H1 (cell line): ENCODE data around the gene DGKI. TPM values are rescaled to one million over a fixed set of nuclear protein-coding genes. Genes with fewer than 3 reads are reported as not detected.

Experiments
- EP300 ChIP-seq, 2 experiments: IDR thresholded peaks; 1 replicate in 1 of 2; 2 replicates in 1 of 2; pipeline ENCODE4 v1.6.1; 2011 to 2012; ENCODE audit warnings: low read depth in 2 of 2, low read length in 2 of 2, mild to moderate bottlenecking in 2 of 2, borderline replicate concordance in 1 of 2, inconsistent platforms in 1 of 2, moderate library complexity in 1 of 2
- GTF2F1 ChIP-seq: IDR thresholded peaks from 2 replicates; pipeline ENCODE4 v1.6.1; 2012; ENCODE audit warnings: low read depth, low read length, improper control_type of control experiment, borderline replicate concordance
- JUN ChIP-seq: IDR thresholded peaks from 2 replicates; pipeline ENCODE4 v1.6.1; 2011; ENCODE audit warnings: low read depth, mild to moderate bottlenecking, improper control_type of control experiment, low read length
- RXRA ChIP-seq: IDR thresholded peaks from 2 replicates; pipeline ENCODE4 v1.6.1; 2011; ENCODE audit warnings: low read depth, mild to moderate bottlenecking, low read length, moderate library complexity; ENCODE audit not compliant: insufficient read depth
- SRF ChIP-seq: IDR thresholded peaks from 2 replicates; pipeline ENCODE4 v1.6.1; 2011; ENCODE audit warnings: mild to moderate bottlenecking, low read depth, low read length, moderate library complexity
- SUZ12 ChIP-seq: fragments of 200-600 bp; sonication (generic); IDR thresholded peaks from 2 replicates; pipeline ENCODE4 v1.6.1; 2012; ENCODE audit warnings: mild to moderate bottlenecking, inconsistent platforms, low read length, moderate library complexity, mixed read lengths
- polyA plus RNA-seq, 7 experiments: library from polyadenylated mRNA; depleted of rRNA in 3 of 7; stranded (reverse) in 5 of 7; unstranded in 2 of 7; fragments of >200 nt in 5 of 7; fragments of 200-250 nt in 2 of 7; gene quantifications; 1 replicate in 5 of 7; 2 replicates in 1 of 7; 4 replicates in 1 of 7; pipeline versions ENCODE4 v1.2.1 to v1.2.3, GENCODE V29; 2011 to 2013; ENCODE audit warnings: missing spikeins in 2 of 7, mixed read lengths in 2 of 7
- total RNA-seq: library from RNA; stranded (reverse); fragmentation: NEBNext Ultra II Directional; extraction: Animal tissue kit (Norgen Biotek cat#: 25700); gene quantifications from 2 replicates; pipeline ENCODE4 v1.2.1, GENCODE V29; 2021

DGKI gene
- total and polyA plus RNA-seq, 2 of the 8 experiments (the other 6 are each of a cell fraction or from before 2014, with no cell fraction given), result 0.20 to 0.71 TPM

DNA sequence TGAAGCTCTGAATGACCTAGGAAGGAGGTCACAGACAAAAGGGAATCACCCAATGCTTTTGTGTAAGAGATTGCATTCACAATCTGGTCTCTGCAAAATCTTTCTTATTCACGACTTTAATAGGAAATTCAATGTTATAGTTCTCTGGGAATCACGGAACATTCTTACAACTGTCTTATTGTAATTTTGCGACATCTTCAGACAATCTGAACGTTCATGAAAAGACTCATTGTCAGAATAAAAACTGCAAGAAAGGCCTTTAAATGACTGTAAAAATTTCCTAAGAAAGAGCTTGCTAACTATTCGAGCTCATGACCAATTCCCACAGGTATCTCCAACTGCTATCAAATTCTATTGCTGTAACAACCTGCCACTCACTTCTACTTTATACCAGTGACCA is 130.7 kb downstream of the DGKI start (continued):
- no peak for TF ChIP-seq SRF
- no peak for TF ChIP-seq EP300 (IDR thresholded peaks at IDR 0.05; ENCODE audit: borderline replicate concordance in 1 of 2, low read depth in 2 of 2, low read length in 2 of 2)
- TF ChIP-seq RXRA, result no peak
- no peak for TF ChIP-seq SUZ12
- no peak for TF ChIP-seq GTF2F1
- no peak for TF ChIP-seq JUN
